AG09319 (cell line): Measurements from ENCODE around the gene TBX5.

Experiments
- DNase-seq: peaks from one replicate; pipeline ENCODE4 v3.0.0-alpha.2; 2010; ENCODE audit warnings: low read depth; ENCODE audit errors: extremely low read depth
- CTCF ChIP-seq: IDR thresholded peaks from 2 replicates; pipeline ENCODE4 v1.5.1; 2011; ENCODE audit warnings: low read depth, mild to moderate bottlenecking, inconsistent platforms, low read length, moderate library complexity

Gene TBX5

GRCh38 chr12:114343585-114344302 is 62.2 kb downstream of the TBX5 start:
- no peak for DNase-seq
- TF ChIP-seq CTCF, result no peak

- DNase-seq, result no peak
- no peak for TF ChIP-seq CTCF
These were observed 63.3 kb downstream of the TBX5 start for GRCh38 chr12:114342656-114343055.

GRCh38 chr12:114341635-114342034 is 64.3 kb downstream of the TBX5 start:
- no peak for DNase-seq
- no peak for TF ChIP-seq CTCF

- DNase-seq, result no peak
- TF ChIP-seq CTCF, result no peak
These were observed 65.7 kb downstream of the TBX5 start for GRCh38 chr12:114340231-114340630.

- no peak for DNase-seq
- no peak for TF ChIP-seq CTCF
These were observed 66.3 kb downstream of the TBX5 start for GRCh38 chr12:114339626-114340025.

GRCh38 chr12:114335607-114336006 is 70.3 kb downstream of the TBX5 start:
- no peak for TF ChIP-seq CTCF
- no peak for DNase-seq

- no peak for DNase-seq
- TF ChIP-seq CTCF, result no peak
These were observed 71.5 kb downstream of the TBX5 start for GRCh38 chr12:114334395-114334794.
